OCI-LY3 (cell line): ENCODE data around the gene UBE2QL1.

Source experiments
- EZH2phosphoT487 ChIP-seq: fragments of 200-600 bp; shearing (Covaris generic); IDR thresholded peaks from 2 replicates; pipeline ENCODE4 v1.6.1; 2018; ENCODE audit warnings: antibody characterized with exemption, mixed run types, low read depth
- TF ChIP-seq, protein P1 (sequence below): fragments of 200-600, 300-600 bp; sonication (generic); IDR thresholded peaks from 2 replicates; pipeline ENCODE4 v1.5.1; 2014; ENCODE audit warnings: antibody characterized with exemption, low read length, low read depth

DNA sequence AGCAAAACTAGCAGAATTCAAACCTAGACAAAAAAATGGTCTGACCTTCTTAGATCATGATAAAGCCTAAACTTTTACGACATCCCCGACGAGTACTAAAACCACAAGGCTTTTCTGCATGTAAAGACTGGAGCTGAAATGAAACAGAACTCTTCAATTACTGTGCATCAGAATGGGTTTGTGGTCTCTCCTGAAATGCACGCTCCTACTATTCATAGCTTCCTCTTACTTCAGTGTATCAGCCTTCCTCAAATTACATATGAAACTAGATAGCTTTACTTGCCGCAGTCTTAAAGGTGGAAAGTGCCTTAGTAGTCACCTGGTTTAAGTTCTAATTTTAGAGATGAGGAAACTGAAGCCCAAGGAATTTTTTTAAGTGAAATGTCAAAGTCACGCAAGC lies 45.7 kb upstream of the UBE2QL1 start:
- TF ChIP-seq, protein P1, sequence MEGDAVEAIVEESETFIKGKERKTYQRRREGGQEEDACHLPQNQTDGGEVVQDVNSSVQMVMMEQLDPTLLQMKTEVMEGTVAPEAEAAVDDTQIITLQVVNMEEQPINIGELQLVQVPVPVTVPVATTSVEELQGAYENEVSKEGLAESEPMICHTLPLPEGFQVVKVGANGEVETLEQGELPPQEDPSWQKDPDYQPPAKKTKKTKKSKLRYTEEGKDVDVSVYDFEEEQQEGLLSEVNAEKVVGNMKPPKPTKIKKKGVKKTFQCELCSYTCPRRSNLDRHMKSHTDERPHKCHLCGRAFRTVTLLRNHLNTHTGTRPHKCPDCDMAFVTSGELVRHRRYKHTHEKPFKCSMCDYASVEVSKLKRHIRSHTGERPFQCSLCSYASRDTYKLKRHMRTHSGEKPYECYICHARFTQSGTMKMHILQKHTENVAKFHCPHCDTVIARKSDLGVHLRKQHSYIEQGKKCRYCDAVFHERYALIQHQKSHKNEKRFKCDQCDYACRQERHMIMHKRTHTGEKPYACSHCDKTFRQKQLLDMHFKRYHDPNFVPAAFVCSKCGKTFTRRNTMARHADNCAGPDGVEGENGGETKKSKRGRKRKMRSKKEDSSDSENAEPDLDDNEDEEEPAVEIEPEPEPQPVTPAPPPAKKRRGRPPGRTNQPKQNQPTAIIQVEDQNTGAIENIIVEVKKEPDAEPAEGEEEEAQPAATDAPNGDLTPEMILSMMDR: no peak
- TF ChIP-seq EZH2phosphoT487: no peak
